A673 (cell line): ENCODE data around the gene WDFY3. TPM values are rescaled to one million over a fixed set of nuclear protein-coding genes. Genes with fewer than 3 reads are reported as not detected.
"Not testable (repeated sequence)": the region's sequence is repeated elsewhere in the genome, so short reads cannot be mapped to it uniquely, and the experiment has no call there.

Experiments used
- BruUV-seq: library from RNA; stranded (reverse); fragments of 400-500 nt; replicated peaks from 2 replicates; lab custom pipeline; 2021; lab: Mats Ljungman, UMichigan
- CTCF ChIA-PET: fragments of 300-600 bp; sonication (Branson Sonifier 250); formaldehyde crosslinking; loops from one replicate; lab custom pipeline; 2022; ENCODE audit warnings: antibody characterized with exemption; lab: Charles Lee
- POLR2A ChIA-PET: fragments of 300-600 bp; sonication (Branson Sonifier 250); formaldehyde crosslinking; loops from one replicate; lab custom pipeline; 2022; ENCODE audit warnings: antibody characterized with exemption; ENCODE audit not compliant: low non-redundant PET; lab: Charles Lee
- DNase-seq: peaks from one replicate; pipeline ENCODE4 v3.0.0-alpha.2; 2015; ENCODE audit warnings: low spot score
- H3K27ac ChIP-seq: fragments of 200-600 bp; sonication (generic); 2 replicates; pipeline ENCODE4 v1.5.1; 2016; ENCODE audit warnings: mixed run types, low read depth, mild to moderate bottlenecking, mixed read lengths, antibody characterized with exemption, low read length; ENCODE audit not compliant: poor library complexity, severe bottlenecking
- H3K27me3 ChIP-seq: fragments of 200-600 bp; sonication (generic); replicated peaks from 2 replicates; pipeline ENCODE4 v1.6.1; 2017; ENCODE audit warnings: mixed run types, low read depth, mild to moderate bottlenecking, mixed read lengths, antibody characterized with exemption, low read length; ENCODE audit not compliant: insufficient read depth, poor library complexity
- H3K36me3 ChIP-seq: fragments of 200-600 bp; sonication (generic); 2 replicates; pipeline ENCODE4 v1.6.1; 2016; ENCODE audit warnings: mixed run types, mild to moderate bottlenecking, mixed read lengths, antibody characterized with exemption, low read length; ENCODE audit not compliant: insufficient read depth, poor library complexity, severe bottlenecking
- H3K4me1 ChIP-seq: fragments of 200-600 bp; sonication (generic); 2 replicates; pipeline ENCODE4 v1.6.1; 2017; ENCODE audit warnings: mixed run types, mild to moderate bottlenecking, mixed read lengths, antibody characterized with exemption, low read length; ENCODE audit not compliant: insufficient read depth, poor library complexity, severe bottlenecking
- H3K4me3 ChIP-seq: fragments of 200-600 bp; sonication (generic); 2 replicates; pipeline ENCODE4 v1.5.1; 2016; ENCODE audit warnings: low read depth, mixed run types, mild to moderate bottlenecking, mixed read lengths, low read length; ENCODE audit not compliant: poor library complexity, severe bottlenecking
- H3K9me3 ChIP-seq: fragments of 200-600 bp; sonication (generic); 2 replicates; pipeline ENCODE4 v1.6.1; 2016; ENCODE audit warnings: mixed run types, low read depth, mild to moderate bottlenecking, mixed read lengths, antibody characterized with exemption, low read length; ENCODE audit not compliant: poor library complexity, severe bottlenecking
- CTCF ChIP-seq: fragments of 300-800, 200-600 bp; sonication (generic); conservative IDR thresholded peaks from 2 replicates; pipeline ENCODE4 v1.5.1; 2017; ENCODE audit warnings: low read depth, mild to moderate bottlenecking, antibody characterized with exemption, low read length, moderate library complexity, mixed read lengths
- EZH2 ChIP-seq: fragments of 200-600 bp; sonication (generic); IDR thresholded peaks from 2 replicates; pipeline ENCODE4 v1.6.1; 2017; ENCODE audit warnings: borderline replicate concordance, low read depth, mild to moderate bottlenecking, mixed read lengths, antibody characterized with exemption, low read length; ENCODE audit not compliant: poor library complexity, severe bottlenecking
- intact Hi-C: fragments of 100-400 bp; cut with micrococcal nuclease; formaldehyde crosslinking; loops from one replicate; pipeline ENCODE4 v1.10.0; 2022; ENCODE audit not compliant: unreplicated experiment
- total RNA-seq: library from RNA; stranded (reverse); gene quantifications from 2 replicates; pipeline ENCODE4 v1.2.3, GENCODE V29; 2021

WDFY3 gene
- total RNA-seq, 1 experiment from 2014 or later, result 43.4 TPM

- POLR2A ChIA-PET, result no interaction called here
- Histone ChIP-seq H3K27me3 (no peaks in the 10 kb centered on the region), H3K4me3 (no peak overlapping the region), H3K4me1 (no peaks in the 10 kb centered on the region), H3K36me3 (peaks cover 8% of the 10 kb centered on the region), H3K27ac (no peak overlapping the region), H3K9me3 (no peaks in the 10 kb centered on the region)
- DNase-seq, result no peak
- no peak for TF ChIP-seq EZH2
- no peak for TF ChIP-seq CTCF
- no TSS peak for BruUV-seq
- intact Hi-C loops, result no loop called here
- CTCF ChIA-PET, result no interaction called here
Observed at GRCh38 chr4:84672177-84672576, 294.3 kb downstream of the WDFY3 start.

- no peak for TF ChIP-seq EZH2
- no peak for TF ChIP-seq CTCF
- DNase-seq, result no peak
- ChIA-PET POLR2A (no interaction called here), CTCF (no interaction called here)
- Histone ChIP-seq H3K4me3 (no peak overlapping the region), H3K4me1 (no peaks in the 10 kb centered on the region), H3K27me3 (no peaks in the 10 kb centered on the region), H3K27ac (no peak overlapping the region), H3K36me3 (peaks cover 3% of the 10 kb centered on the region), H3K9me3 (no peaks in the 10 kb centered on the region)
- BruUV-seq, result no TSS peak
- intact Hi-C loops, result no loop called here
Observed at GRCh38 chr4:84669201-84669600, 297.3 kb downstream of the WDFY3 start.

- Histone ChIP-seq H3K36me3 (no peaks in the 10 kb centered on the region), H3K9me3 (no peaks in the 10 kb centered on the region), H3K27ac (no peak overlapping the region), H3K27me3 (no peaks in the 10 kb centered on the region), H3K4me1 (no peaks in the 10 kb centered on the region), H3K4me3 (no peak overlapping the region)
- no TSS peak for BruUV-seq
- TF ChIP-seq EZH2 (no peak), CTCF (no peak)
- ChIA-PET POLR2A (no interaction called here), CTCF (no interaction called here)
- intact Hi-C loops, result no loop called here
- no peak for DNase-seq
Observed at GRCh38 chr4:84666439-84666838, 300.1 kb downstream of the WDFY3 start.

GRCh38 chr4:84664767-84665166 lies 301.7 kb downstream of the WDFY3 start:
- POLR2A ChIA-PET, CTCF ChIA-PET, H3K27me3 ChIP-seq, DNase-seq, H3K4me3 ChIP-seq, BruUV-seq, H3K27ac ChIP-seq, intact Hi-C loops, H3K9me3 ChIP-seq, H3K4me1 ChIP-seq, H3K36me3 ChIP-seq: not testable (repeated sequence)
